GM23338 (cell line): ENCODE measurements around the gene ZNF275. TPM values are rescaled to one million over a fixed set of nuclear protein-coding genes. Genes with fewer than 3 reads are reported as not detected.

Source experiments
- ATAC-seq: fragments of 200-7000 bp; cut with Tn5 transposase; 3 replicates; pipeline ENCODE4 v1.9.1; 2020
- DNase-seq: peaks from one replicate; pipeline ENCODE4 v3.0.0-alpha.2; 2015; ENCODE audit warnings: low spot score
- H2AFZ ChIP-seq: fragments of 200-600 bp; sonication (generic); 2 replicates; pipeline ENCODE4 v1.8.0; 2016; ENCODE audit warnings: antibody characterized with exemption, mild to moderate bottlenecking, moderate library complexity
- H3F3A ChIP-seq: fragments of 200-600 bp; sonication (generic); replicated peaks from 2 replicates; pipeline ENCODE4 v1.8.0; 2017; ENCODE audit warnings: antibody characterized with exemption, mixed run types, low read depth
- H3K27ac ChIP-seq: fragments of 200-600 bp; sonication (generic); 2 replicates; pipeline ENCODE4 v1.6.1; 2016; ENCODE audit warnings: low read depth
- H3K27me3 ChIP-seq: fragments of 200-600 bp; sonication (generic); 2 replicates; pipeline ENCODE4 v1.8.0; 2016; ENCODE audit warnings: mild to moderate bottlenecking, mixed run types, moderate library complexity; ENCODE audit not compliant: insufficient read depth
- H3K36me3 ChIP-seq: fragments of 200-600 bp; sonication (generic); 2 replicates; pipeline ENCODE4 v1.8.0; 2016; ENCODE audit warnings: mild to moderate bottlenecking; ENCODE audit not compliant: insufficient read depth
- H3K4me1 ChIP-seq: fragments of 200-600 bp; sonication (generic); 2 replicates; pipeline ENCODE4 v1.8.0; 2016; ENCODE audit warnings: mild to moderate bottlenecking, moderate library complexity; ENCODE audit not compliant: insufficient read depth
- H3K4me2 ChIP-seq: fragments of 200-600 bp; sonication (generic); 2 replicates; pipeline ENCODE4 v1.7.1; 2017; ENCODE audit warnings: mixed run types
- H3K4me3 ChIP-seq: fragments of 200-600 bp; sonication (generic); 2 replicates; pipeline ENCODE4 v1.6.1; 2016; ENCODE audit warnings: mixed run types
- H3K79me2 ChIP-seq: fragments of 200-600 bp; sonication (generic); replicated peaks from 2 replicates; pipeline ENCODE4 v1.8.0; 2017; ENCODE audit warnings: mild to moderate bottlenecking; ENCODE audit not compliant: insufficient read depth
- H3K9me2 ChIP-seq: fragments of 200-600 bp; sonication (generic); 2 replicates; pipeline ENCODE4 v1.8.0; 2017; ENCODE audit not compliant: insufficient read depth
- H4K20me1 ChIP-seq: fragments of 200-600 bp; sonication (generic); replicated peaks from 2 replicates; pipeline ENCODE4 v1.8.0; 2017; ENCODE audit warnings: mild to moderate bottlenecking; ENCODE audit not compliant: insufficient read depth
- H3K27ac Mint-ChIP-seq: 2 replicates; pipeline ENCODE4 v1.8.0; 2020; ENCODE audit warnings: inconsistent platforms, mild to moderate bottlenecking, moderate library complexity, mixed read lengths
- H3K27me3 Mint-ChIP-seq: 3 replicates; pipeline ENCODE4 v1.8.0; 2022; ENCODE audit warnings: low read depth, mild to moderate bottlenecking, moderate library complexity, mixed read lengths, inconsistent platforms; ENCODE audit not compliant: insufficient read depth, poor library complexity
- H3K36me3 Mint-ChIP-seq: 3 replicates; pipeline ENCODE4 v1.8.0; 2021; ENCODE audit warnings: low read depth, mild to moderate bottlenecking, inconsistent platforms, moderate library complexity, mixed read lengths
- H3K4me1 Mint-ChIP-seq: 3 replicates; pipeline ENCODE4 v1.8.0; 2020; ENCODE audit warnings: mild to moderate bottlenecking, inconsistent platforms, mixed read lengths
- H3K4me3 Mint-ChIP-seq: 3 replicates; pipeline ENCODE4 v1.8.0; 2021; ENCODE audit warnings: moderate library complexity, mild to moderate bottlenecking, inconsistent platforms, mixed read lengths
- H3K9me3 Mint-ChIP-seq: 3 replicates; pipeline ENCODE4 v1.8.0; 2020; ENCODE audit warnings: moderate library complexity, mild to moderate bottlenecking, inconsistent platforms, mixed read lengths
- NANOG ChIP-seq: IDR thresholded peaks from 2 replicates; pipeline ENCODE4 v1.6.1; 2016; ENCODE audit warnings: antibody characterized with exemption, borderline replicate concordance
- ZNF331 ChIP-seq: fragments of 250-450 bp; sonication (Bioruptor Pico); IDR thresholded peaks from 2 replicates; pipeline ENCODE4 v1.5.0; 2020; ENCODE audit warnings: low read depth, mild to moderate bottlenecking, moderate library complexity
- polyA plus RNA-seq: library from polyadenylated mRNA; unstranded; fragments of >200 nt; fragmentation: Nextera tagmentation; extraction: Ambion mirVana; gene quantifications from 2 replicates; pipeline ENCODE4 v1.2.1, GENCODE V29; 2016
- total RNA-seq: library from RNA; depleted of rRNA; stranded (reverse); fragments of >200 nt; shearing (Covaris generic); gene quantifications from 2 replicates; pipeline ENCODE4 v1.2.3, GENCODE V29; 2014
- TF ChIP-seq, protein P1 (sequence below): fragments of 250-450 bp; sonication (Bioruptor Pico); IDR thresholded peaks from 2 replicates; pipeline ENCODE4 v1.5.0; 2020; ENCODE audit warnings: mild to moderate bottlenecking, moderate library complexity
- TF ChIP-seq, protein P2 (sequence below): IDR thresholded peaks from one replicate; pipeline ENCODE4 v1.6.1; 2018; ENCODE audit warnings: antibody characterized with exemption; ENCODE audit not compliant: unreplicated experiment

Gene ZNF275
- total and polyA plus RNA-seq, 2 experiments from 2014 or later: 3.2 to 12.3 TPM

DNA sequence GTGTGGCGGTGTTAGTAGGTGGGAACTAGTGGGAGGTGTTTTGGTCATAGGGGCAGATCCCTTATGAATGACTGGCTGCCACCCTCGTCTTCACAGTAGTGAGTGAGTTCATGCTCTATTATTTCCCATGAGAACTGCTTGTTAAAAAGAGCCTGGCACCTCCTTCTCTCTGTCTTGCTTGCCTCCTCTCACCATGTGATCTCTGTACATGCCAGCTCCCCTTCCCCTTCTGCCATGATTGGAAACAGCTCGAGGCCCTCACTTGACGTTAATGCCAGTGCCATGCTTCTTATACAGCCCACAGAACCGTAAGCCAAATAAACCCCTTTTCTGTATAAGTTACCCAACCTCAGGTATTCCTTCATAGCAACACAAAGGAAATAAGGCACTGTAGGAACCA is 34.1 kb upstream of the ZNF275 start:
- Histone ChIP-seq H3K4me1 (no peaks in the 10 kb centered on the region), H3K36me3 (no peaks in the 10 kb centered on the region), H3K9me2 (no peaks in the 10 kb centered on the region), H4K20me1 (no peaks in the 10 kb centered on the region), H3F3A (no peaks in the 10 kb centered on the region), H3K27ac (no peak overlapping the region), H3K4me3 (no peak overlapping the region), H3K79me2 (no peaks in the 10 kb centered on the region), H3K4me2 (no peak overlapping the region), H2AFZ (no peak overlapping the region), H3K27me3 (no peaks in the 10 kb centered on the region)
- DNase-seq (no peak), ATAC-seq (no peak)
- Mint-ChIP-seq H3K9me3 (no peaks in the 10 kb centered on the region), H3K27me3 (peaks cover 3% of the 10 kb centered on the region), H3K4me1 (no peaks in the 10 kb centered on the region), H3K36me3 (no peaks in the 10 kb centered on the region), H3K4me3 (no peak overlapping the region), H3K27ac (no peak overlapping the region)
- TF ChIP-seq ZNF331 (CRISPR knock-in tag) (no peak), NANOG (no peak)
- TF ChIP-seq, protein P1, sequence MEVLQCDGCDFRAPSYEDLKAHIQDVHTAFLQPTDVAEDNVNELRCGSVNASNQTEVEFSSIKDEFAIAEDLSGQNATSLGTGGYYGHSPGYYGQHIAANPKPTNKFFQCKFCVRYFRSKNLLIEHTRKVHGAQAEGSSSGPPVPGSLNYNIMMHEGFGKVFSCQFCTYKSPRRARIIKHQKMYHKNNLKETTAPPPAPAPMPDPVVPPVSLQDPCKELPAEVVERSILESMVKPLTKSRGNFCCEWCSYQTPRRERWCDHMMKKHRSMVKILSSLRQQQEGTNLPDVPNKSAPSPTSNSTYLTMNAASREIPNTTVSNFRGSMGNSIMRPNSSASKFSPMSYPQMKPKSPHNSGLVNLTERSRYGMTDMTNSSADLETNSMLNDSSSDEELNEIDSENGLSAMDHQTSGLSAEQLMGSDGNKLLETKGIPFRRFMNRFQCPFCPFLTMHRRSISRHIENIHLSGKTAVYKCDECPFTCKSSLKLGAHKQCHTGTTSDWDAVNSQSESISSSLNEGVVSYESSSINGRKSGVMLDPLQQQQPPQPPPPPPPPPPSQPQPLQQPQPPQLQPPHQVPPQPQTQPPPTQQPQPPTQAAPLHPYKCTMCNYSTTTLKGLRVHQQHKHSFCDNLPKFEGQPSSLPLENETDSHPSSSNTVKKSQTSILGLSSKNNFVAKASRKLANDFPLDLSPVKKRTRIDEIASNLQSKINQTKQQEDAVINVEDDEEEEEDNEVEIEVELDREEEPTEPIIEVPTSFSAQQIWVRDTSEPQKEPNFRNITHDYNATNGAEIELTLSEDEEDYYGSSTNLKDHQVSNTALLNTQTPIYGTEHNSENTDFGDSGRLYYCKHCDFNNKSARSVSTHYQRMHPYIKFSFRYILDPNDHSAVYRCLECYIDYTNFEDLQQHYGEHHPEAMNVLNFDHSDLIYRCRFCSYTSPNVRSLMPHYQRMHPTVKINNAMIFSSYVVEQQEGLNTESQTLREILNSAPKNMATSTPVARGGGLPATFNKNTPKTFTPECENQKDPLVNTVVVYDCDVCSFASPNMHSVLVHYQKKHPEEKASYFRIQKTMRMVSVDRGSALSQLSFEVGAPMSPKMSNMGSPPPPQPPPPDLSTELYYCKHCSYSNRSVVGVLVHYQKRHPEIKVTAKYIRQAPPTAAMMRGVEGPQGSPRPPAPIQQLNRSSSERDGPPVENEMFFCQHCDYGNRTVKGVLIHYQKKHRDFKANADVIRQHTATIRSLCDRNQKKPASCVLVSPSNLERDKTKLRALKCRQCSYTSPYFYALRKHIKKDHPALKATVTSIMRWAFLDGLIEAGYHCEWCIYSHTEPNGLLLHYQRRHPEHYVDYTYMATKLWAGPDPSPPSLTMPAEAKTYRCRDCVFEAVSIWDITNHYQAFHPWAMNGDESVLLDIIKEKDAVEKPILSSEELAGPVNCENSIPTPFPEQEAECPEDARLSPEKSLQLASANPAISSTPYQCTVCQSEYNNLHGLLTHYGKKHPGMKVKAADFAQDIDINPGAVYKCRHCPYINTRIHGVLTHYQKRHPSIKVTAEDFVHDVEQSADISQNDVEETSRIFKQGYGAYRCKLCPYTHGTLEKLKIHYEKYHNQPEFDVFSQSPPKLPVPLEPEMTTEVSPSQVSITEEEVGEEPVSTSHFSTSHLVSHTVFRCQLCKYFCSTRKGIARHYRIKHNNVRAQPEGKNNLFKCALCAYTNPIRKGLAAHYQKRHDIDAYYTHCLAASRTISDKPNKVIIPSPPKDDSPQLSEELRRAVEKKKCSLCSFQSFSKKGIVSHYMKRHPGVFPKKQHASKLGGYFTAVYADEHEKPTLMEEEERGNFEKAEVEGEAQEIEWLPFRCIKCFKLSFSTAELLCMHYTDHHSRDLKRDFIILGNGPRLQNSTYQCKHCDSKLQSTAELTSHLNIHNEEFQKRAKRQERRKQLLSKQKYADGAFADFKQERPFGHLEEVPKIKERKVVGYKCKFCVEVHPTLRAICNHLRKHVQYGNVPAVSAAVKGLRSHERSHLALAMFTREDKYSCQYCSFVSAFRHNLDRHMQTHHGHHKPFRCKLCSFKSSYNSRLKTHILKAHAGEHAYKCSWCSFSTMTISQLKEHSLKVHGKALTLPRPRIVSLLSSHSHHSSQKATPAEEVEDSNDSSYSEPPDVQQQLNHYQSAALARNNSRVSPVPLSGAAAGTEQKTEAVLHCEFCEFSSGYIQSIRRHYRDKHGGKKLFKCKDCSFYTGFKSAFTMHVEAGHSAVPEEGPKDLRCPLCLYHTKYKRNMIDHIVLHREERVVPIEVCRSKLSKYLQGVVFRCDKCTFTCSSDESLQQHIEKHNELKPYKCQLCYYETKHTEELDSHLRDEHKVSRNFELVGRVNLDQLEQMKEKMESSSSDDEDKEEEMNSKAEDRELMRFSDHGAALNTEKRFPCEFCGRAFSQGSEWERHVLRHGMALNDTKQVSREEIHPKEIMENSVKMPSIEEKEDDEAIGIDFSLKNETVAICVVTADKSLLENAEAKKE (CRISPR knock-in tag): no peak
- TF ChIP-seq, protein P2, sequence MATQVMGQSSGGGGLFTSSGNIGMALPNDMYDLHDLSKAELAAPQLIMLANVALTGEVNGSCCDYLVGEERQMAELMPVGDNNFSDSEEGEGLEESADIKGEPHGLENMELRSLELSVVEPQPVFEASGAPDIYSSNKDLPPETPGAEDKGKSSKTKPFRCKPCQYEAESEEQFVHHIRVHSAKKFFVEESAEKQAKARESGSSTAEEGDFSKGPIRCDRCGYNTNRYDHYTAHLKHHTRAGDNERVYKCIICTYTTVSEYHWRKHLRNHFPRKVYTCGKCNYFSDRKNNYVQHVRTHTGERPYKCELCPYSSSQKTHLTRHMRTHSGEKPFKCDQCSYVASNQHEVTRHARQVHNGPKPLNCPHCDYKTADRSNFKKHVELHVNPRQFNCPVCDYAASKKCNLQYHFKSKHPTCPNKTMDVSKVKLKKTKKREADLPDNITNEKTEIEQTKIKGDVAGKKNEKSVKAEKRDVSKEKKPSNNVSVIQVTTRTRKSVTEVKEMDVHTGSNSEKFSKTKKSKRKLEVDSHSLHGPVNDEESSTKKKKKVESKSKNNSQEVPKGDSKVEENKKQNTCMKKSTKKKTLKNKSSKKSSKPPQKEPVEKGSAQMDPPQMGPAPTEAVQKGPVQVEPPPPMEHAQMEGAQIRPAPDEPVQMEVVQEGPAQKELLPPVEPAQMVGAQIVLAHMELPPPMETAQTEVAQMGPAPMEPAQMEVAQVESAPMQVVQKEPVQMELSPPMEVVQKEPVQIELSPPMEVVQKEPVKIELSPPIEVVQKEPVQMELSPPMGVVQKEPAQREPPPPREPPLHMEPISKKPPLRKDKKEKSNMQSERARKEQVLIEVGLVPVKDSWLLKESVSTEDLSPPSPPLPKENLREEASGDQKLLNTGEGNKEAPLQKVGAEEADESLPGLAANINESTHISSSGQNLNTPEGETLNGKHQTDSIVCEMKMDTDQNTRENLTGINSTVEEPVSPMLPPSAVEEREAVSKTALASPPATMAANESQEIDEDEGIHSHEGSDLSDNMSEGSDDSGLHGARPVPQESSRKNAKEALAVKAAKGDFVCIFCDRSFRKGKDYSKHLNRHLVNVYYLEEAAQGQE: no peak
